ENCODE data around the gene ZCCHC14.

Gene ZCCHC14

DNA sequence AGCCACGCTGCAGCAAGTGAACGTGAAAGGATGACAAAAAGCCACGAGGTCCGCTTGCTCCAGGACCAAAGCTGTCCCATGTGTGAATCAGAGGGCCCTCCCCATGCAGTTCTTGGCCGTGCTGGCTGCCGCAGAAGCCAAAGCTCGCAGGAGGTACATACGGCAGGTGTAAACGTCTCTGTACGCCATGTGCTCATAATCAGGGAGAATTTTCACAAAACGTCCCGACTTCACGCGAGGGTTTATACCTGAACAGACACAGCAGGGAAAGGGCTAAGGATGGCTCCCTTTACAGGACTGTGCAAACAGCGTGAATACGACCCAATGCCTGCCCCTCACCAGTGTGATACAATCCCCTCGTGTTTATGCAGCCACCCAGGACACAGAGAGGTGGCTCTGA is 134.6 kb downstream of the ZCCHC14 start:
- no peaks in the 10 kb centered on the region for H3K27me3 ChIP-seq (ENCODE audit: low read length)
- H3K4me2 ChIP-seq (ENCODE audit: low read depth, low read length, poor library complexity, severe bottlenecking), result no peak overlapping the region
- no peaks in the 10 kb centered on the region for H3K79me2 ChIP-seq (ENCODE audit: insufficient read depth, low read length)
- H3K9ac ChIP-seq (ENCODE audit: low read length), result no peak overlapping the region
- H3K9me3 ChIP-seq (ENCODE audit: insufficient read depth, low read length), result no peaks in the 10 kb centered on the region
- no peaks in the 10 kb centered on the region; the same call in 1 of the 2 replicates for H4K20me1 ChIP-seq (ENCODE audit: low read depth, low read length)
- H3F3A ChIP-seq (ENCODE audit: insufficient read depth), result no peaks in the 10 kb centered on the region
- H3K36me3 ChIP-seq (ENCODE audit: low read length), result no peaks in the 10 kb centered on the region
- H3K9me2 ChIP-seq (replicated peaks; ENCODE audit: insufficient read depth, low read length), result no peaks in the 10 kb centered on the region
- no peak overlapping the region for H3K4me3 ChIP-seq (ENCODE audit: insufficient read depth, low read length, poor library complexity, severe bottlenecking)
- no peak overlapping the region for H2AFZ ChIP-seq (ENCODE audit: low read depth, low read length, severe bottlenecking)
- TF ChIP-seq, protein P1, sequence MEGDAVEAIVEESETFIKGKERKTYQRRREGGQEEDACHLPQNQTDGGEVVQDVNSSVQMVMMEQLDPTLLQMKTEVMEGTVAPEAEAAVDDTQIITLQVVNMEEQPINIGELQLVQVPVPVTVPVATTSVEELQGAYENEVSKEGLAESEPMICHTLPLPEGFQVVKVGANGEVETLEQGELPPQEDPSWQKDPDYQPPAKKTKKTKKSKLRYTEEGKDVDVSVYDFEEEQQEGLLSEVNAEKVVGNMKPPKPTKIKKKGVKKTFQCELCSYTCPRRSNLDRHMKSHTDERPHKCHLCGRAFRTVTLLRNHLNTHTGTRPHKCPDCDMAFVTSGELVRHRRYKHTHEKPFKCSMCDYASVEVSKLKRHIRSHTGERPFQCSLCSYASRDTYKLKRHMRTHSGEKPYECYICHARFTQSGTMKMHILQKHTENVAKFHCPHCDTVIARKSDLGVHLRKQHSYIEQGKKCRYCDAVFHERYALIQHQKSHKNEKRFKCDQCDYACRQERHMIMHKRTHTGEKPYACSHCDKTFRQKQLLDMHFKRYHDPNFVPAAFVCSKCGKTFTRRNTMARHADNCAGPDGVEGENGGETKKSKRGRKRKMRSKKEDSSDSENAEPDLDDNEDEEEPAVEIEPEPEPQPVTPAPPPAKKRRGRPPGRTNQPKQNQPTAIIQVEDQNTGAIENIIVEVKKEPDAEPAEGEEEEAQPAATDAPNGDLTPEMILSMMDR (IDR thresholded peaks at IDR 0.05; ENCODE audit: insufficient read depth, low read length, poor library complexity, severe bottlenecking), result no peak
- TF ChIP-seq EZH2phosphoT487 (conservative IDR thresholded peaks at IDR 0.05; ENCODE audit: low read length), result no peak
- no peak overlapping the region for H3K27ac ChIP-seq (ENCODE audit: low read depth, low read length)

DNA sequence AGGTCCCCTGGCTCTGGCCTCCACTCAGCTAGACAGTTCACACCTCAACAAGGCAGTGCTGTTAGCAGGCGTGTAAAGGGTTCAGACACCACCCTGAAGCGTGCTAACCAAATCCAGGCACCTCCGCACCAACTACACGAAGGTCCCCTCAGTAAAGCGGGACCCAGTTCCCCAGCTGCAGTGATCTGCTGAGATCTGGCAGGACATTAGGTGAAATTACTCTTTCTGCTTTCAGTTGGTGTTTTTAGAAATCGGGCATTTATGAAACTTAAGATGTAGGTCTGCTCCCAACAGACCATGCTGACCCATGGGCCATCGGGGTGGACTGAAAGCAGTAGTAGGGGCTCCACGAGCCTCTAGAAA is 136.4 kb downstream of the ZCCHC14 start:
- Histone ChIP-seq H3K4me3 (ENCODE audit: insufficient read depth, low read length, poor library complexity, severe bottlenecking) (no peak overlapping the region), H2AFZ (ENCODE audit: low read depth, low read length, severe bottlenecking) (no peak overlapping the region), H3K9me3 (ENCODE audit: insufficient read depth, low read length) (no peaks in the 10 kb centered on the region), H3K27me3 (ENCODE audit: low read length) (no peaks in the 10 kb centered on the region), H4K20me1 (ENCODE audit: low read depth, low read length) (no peaks in the 10 kb centered on the region; the same call in 1 of the 2 replicates), H3K27ac (ENCODE audit: low read depth, low read length) (no peak overlapping the region), H3K4me2 (ENCODE audit: low read depth, low read length, poor library complexity, severe bottlenecking) (no peak overlapping the region), H3F3A (ENCODE audit: insufficient read depth) (no peaks in the 10 kb centered on the region), H3K9me2 (replicated peaks; ENCODE audit: insufficient read depth, low read length) (no peaks in the 10 kb centered on the region), H3K9ac (ENCODE audit: low read length) (no peak overlapping the region), H3K79me2 (ENCODE audit: insufficient read depth, low read length) (no peaks in the 10 kb centered on the region), H3K36me3 (ENCODE audit: low read length) (no peaks in the 10 kb centered on the region)
- TF ChIP-seq EZH2phosphoT487 (conservative IDR thresholded peaks at IDR 0.05; ENCODE audit: low read length), result no peak
- TF ChIP-seq, protein P1 (IDR thresholded peaks at IDR 0.05; ENCODE audit: insufficient read depth, low read length, poor library complexity, severe bottlenecking), result no peak
